ENCODE results near the gene SLC23A3. TPM values are rescaled to one million over a fixed set of nuclear protein-coding genes. Genes with fewer than 3 reads are reported as not detected.

Gene SLC23A3
- total and polyA plus RNA-seq, 10 of the 15 experiments (the other 5 are each of a cell fraction or from before 2014, with no cell fraction given) = 0.07 to 1.0 (median 0.40) TPM; not detected in 1

- ATAC-seq = no peak
- no peak overlapping the region for H3K27ac ChIP-seq (ENCODE audit: control insufficient read depth, insufficient read depth)
- BruUV-seq (replicated peaks) = no TSS peak
- WGBS (ENCODE audit: insufficient coverage, insufficient replicate concordance, low lambda C conversion rate, missing lambda C conversion rate) = over 99% methylated on average over 27 of the region's 27 CpGs
- H3K36me3 ChIP-seq (ENCODE audit: control insufficient read depth in 2 of 2, insufficient read depth in 2 of 2, low read length in 1 of 2) = peaks cover 1 to 18% of the 10 kb centered on the region in 2 experiments
- no peak for DNase-seq (ENCODE audit: low read depth, low spot score)
- no peaks in the 10 kb centered on the region for H3K27me3 ChIP-seq (replicated peaks in 1 of 2; ENCODE audit: control insufficient read depth in 2 of 2, insufficient read depth in 2 of 2, low read length in 1 of 2)
- peaks cover 14% of the 10 kb centered on the region for H3K79me2 ChIP-seq (ENCODE audit: control insufficient read depth, insufficient read depth, low read length)
- peak overlapping the region; percentile 99; the same call in 1 of the 2 replicates for H3K4me2 ChIP-seq (ENCODE audit: control insufficient read depth, insufficient read depth)
- TF ChIP-seq NKRF (conservative IDR thresholded peaks at IDR 0.05) (no peak), POLR2A (IDR thresholded peaks at IDR 0.05; ENCODE audit: low read depth, low read length) (0 out of 2 replicates have a peak, but pooled peaks have one; percentile 30)
- H3K9me3 ChIP-seq (replicated peaks; ENCODE audit: control insufficient read depth, insufficient read depth, low read length) = no peaks in the 10 kb centered on the region
- no peak overlapping the region for H3K9ac ChIP-seq (ENCODE audit: control insufficient read depth, insufficient read depth, low read length)
- H2AFZ ChIP-seq (ENCODE audit: control insufficient read depth, low read depth, low read length) = no peak overlapping the region
- POLR2A ChIA-PET = interaction anchor here (0.5 to 3.8 kb wide), 6 partner anchors 9 to 40 kb away, joined by 3 to 21 read pairs (median 4); partner anchors contain the start of genes ANKZF1, ATG9A, CNPPD1 and TUBA4B
- H4K20me1 ChIP-seq (ENCODE audit: control insufficient read depth, insufficient read depth) = no peaks in the 10 kb centered on the region; the same call in 1 of the 2 replicates
- CTCF ChIA-PET = interaction anchor here (0.8 to 3.2 kb wide), 9 partner anchors 9 to 136 kb away, joined by 3 to 14 read pairs (median 4); partner anchors contain the start of gene ZFAND2B
- peaks cover 16% of the 10 kb centered on the region for H3K4me1 ChIP-seq (ENCODE audit: control insufficient read depth, insufficient read depth, low read length)
- in situ Hi-C loops (cut with MboI) (no loop called here), intact Hi-C loops (cut with micrococcal nuclease; ENCODE audit: unreplicated experiment) (no loop called here)
- H3K4me3 ChIP-seq = no peak overlapping the region
- SMC1A ChIA-PET (ENCODE audit: uncharacterized antibody, unreplicated experiment) = interaction anchor here (0.7 to 2.4 kb wide), 3 partner anchors 10 to 79 kb away, joined by 3 to 9 read pairs (median 7); partner anchors contain the start of gene ZFAND2B
- FAIRE-seq = no peak
- RAD21 ChIA-PET (ENCODE audit: unreplicated experiment) = interaction anchor here (1.3 kb wide), 1 partner anchor 40 kb away, joined by 4 read pairs; the partner anchor contains the start of gene CNPPD1
These were observed 46.2 kb upstream of the SLC23A3 start for GRCh38 chr2:219215871-219216534.

- no peak for ATAC-seq
- TF ChIP-seq SREBF2 (IDR thresholded peaks at IDR 0.05; ENCODE audit: low read length) (no peak), SRF (IDR thresholded peaks at IDR 0.05; ENCODE audit: low read depth in 2 of 2, low read length in 2 of 2) (no peak), TCF12 (IDR thresholded peaks at IDR 0.05; ENCODE audit: low read depth, low read length) (no peak), POLR2A (IDR thresholded peaks at IDR 0.05; ENCODE audit: low read depth, low read length) (0 out of 2 replicates have a peak, but pooled peaks have one; percentile 21), RELB (IDR thresholded peaks at IDR 0.05; ENCODE audit: low read depth) (no peak), ELK1 (IDR thresholded peaks at IDR 0.05; ENCODE audit: low read depth, low read length) (no peak)
- intact Hi-C loops (cut with micrococcal nuclease; ENCODE audit: unreplicated experiment) (no loop called here), in situ Hi-C loops (cut with MboI) (no loop called here)
- Histone ChIP-seq H3K4me1 (ENCODE audit: control insufficient read depth, insufficient read depth, low read length) (peaks cover 16% of the 10 kb centered on the region), H3K9ac (ENCODE audit: control insufficient read depth, insufficient read depth, low read length) (no peak overlapping the region), H3K79me2 (ENCODE audit: control insufficient read depth, insufficient read depth, low read length) (peaks cover 14% of the 10 kb centered on the region), H3K4me3 (no peak overlapping the region), H3K9me3 (replicated peaks; ENCODE audit: control insufficient read depth, insufficient read depth, low read length) (no peaks in the 10 kb centered on the region), H3K36me3 (ENCODE audit: control insufficient read depth in 2 of 2, insufficient read depth in 2 of 2, low read length in 1 of 2) (peaks cover 0 to 15% of the 10 kb centered on the region in 2 experiments; a peak in 3 of 4 replicates), H2AFZ (ENCODE audit: control insufficient read depth, low read depth, low read length) (no peak overlapping the region), H3K4me2 (ENCODE audit: control insufficient read depth, insufficient read depth) (no peak overlapping the region), H4K20me1 (ENCODE audit: control insufficient read depth, insufficient read depth) (no peaks in the 10 kb centered on the region; the same call in 1 of the 2 replicates), H3K27me3 (replicated peaks in 1 of 2; ENCODE audit: control insufficient read depth in 2 of 2, insufficient read depth in 2 of 2, low read length in 1 of 2) (no peaks in the 10 kb centered on the region), H3K27ac (ENCODE audit: control insufficient read depth, insufficient read depth) (no peak overlapping the region)
- no peak for DNase-seq (ENCODE audit: low read depth, low spot score)
- ChIA-PET CTCF (interaction anchor here (0.6 to 3.2 kb wide), 5 partner anchors 9 to 84 kb away, joined by 3 to 14 read pairs (median 4); no protein-coding TSS in a partner anchor), SMC1A (ENCODE audit: uncharacterized antibody, unreplicated experiment) (no interaction called here), POLR2A (no interaction called here), RAD21 (ENCODE audit: unreplicated experiment) (no interaction called here)
- FAIRE-seq = no peak
- BruUV-seq (replicated peaks) = no TSS peak
- WGBS (ENCODE audit: insufficient coverage, insufficient replicate concordance, low lambda C conversion rate, missing lambda C conversion rate) = 91% methylated on average over 6 of the region's 6 CpGs
These were observed 45.0 kb upstream of the SLC23A3 start for GRCh38 chr2:219214786-219215185.
